HEK293 (cell line): ENCODE data around the gene PACS2.
A peak's percentile ranks its signal among the peaks of the same experiment; 100 is the strongest.

Experiments used
- HIC1 ChIP-seq: fragments of 450-650 bp; formaldehyde crosslinking; IDR thresholded peaks from 2 replicates; pipeline ENCODE4 v1.5.1; 2016; ENCODE audit warnings: missing biosample characterization, missing genetic modification characterization
- PRDM10 ChIP-seq: fragments of 450-650 bp; formaldehyde crosslinking; IDR thresholded peaks from 2 replicates; pipeline ENCODE4 v1.5.1; 2016; ENCODE audit warnings: missing biosample characterization, missing genetic modification characterization
- PRDM4 ChIP-seq: fragments of 450-650 bp; formaldehyde crosslinking; IDR thresholded peaks from 2 replicates; pipeline ENCODE4 v1.5.1; 2017; ENCODE audit warnings: missing biosample characterization, missing genetic modification characterization
- REPIN1 ChIP-seq: fragments of 450-650 bp; formaldehyde crosslinking; IDR thresholded peaks from 2 replicates; pipeline ENCODE4 v1.5.1; 2017; ENCODE audit warnings: missing biosample characterization, missing genetic modification characterization, low read depth
- SP2 ChIP-seq: fragments of 450-650 bp; formaldehyde crosslinking; IDR thresholded peaks from 2 replicates; pipeline ENCODE4 v1.5.1; 2016; ENCODE audit warnings: missing biosample characterization, missing genetic modification characterization
- YY1 ChIP-seq: fragments of 450-650 bp; formaldehyde crosslinking; IDR thresholded peaks from 2 replicates; pipeline ENCODE4 v1.5.1; 2018; ENCODE audit warnings: missing biosample characterization, missing genetic modification characterization
- ZIC2 ChIP-seq: fragments of 450-650 bp; formaldehyde crosslinking; IDR thresholded peaks from 2 replicates; pipeline ENCODE4 v1.5.1; 2016; ENCODE audit warnings: missing biosample characterization, missing genetic modification characterization
- ZNF202 ChIP-seq: fragments of 450-650 bp; formaldehyde crosslinking; IDR thresholded peaks from 2 replicates; pipeline ENCODE4 v1.5.1; 2016; ENCODE audit warnings: missing biosample characterization, missing genetic modification characterization, borderline replicate concordance
- ZNF221 ChIP-seq: fragments of 450-650 bp; formaldehyde crosslinking; IDR thresholded peaks from 2 replicates; pipeline ENCODE4 v1.5.1; 2017; ENCODE audit warnings: missing biosample characterization, missing genetic modification characterization, borderline replicate concordance
- ZNF26 ChIP-seq: fragments of 450-650 bp; formaldehyde crosslinking; IDR thresholded peaks from 2 replicates; pipeline ENCODE4 v1.5.1; 2016; ENCODE audit warnings: missing biosample characterization, missing genetic modification characterization
- ZNF280C ChIP-seq: fragments of 450-650 bp; formaldehyde crosslinking; IDR thresholded peaks from 2 replicates; pipeline ENCODE4 v1.5.1; 2016; ENCODE audit warnings: missing biosample characterization, missing genetic modification characterization
- ZNF37A ChIP-seq: fragments of 450-650 bp; IDR thresholded peaks from 2 replicates; pipeline ENCODE4 v1.5.1; 2018; ENCODE audit warnings: missing biosample characterization, missing genetic modification characterization
- ZNF518A ChIP-seq: fragments of 450-650 bp; formaldehyde crosslinking; conservative IDR thresholded peaks from 2 replicates; pipeline ENCODE4 v1.5.1; 2016; ENCODE audit warnings: low read depth, missing biosample characterization, missing genetic modification characterization
- ZNF548 ChIP-seq: fragments of 450-650 bp; formaldehyde crosslinking; IDR thresholded peaks from 2 replicates; pipeline ENCODE4 v1.5.1; 2016; ENCODE audit warnings: missing biosample characterization, missing genetic modification characterization
- ZNF624 ChIP-seq: fragments of 450-650 bp; formaldehyde crosslinking; IDR thresholded peaks from 2 replicates; pipeline ENCODE4 v1.5.1; 2017; ENCODE audit warnings: missing biosample characterization, missing genetic modification characterization
- ZNF639 ChIP-seq: fragments of 450-650 bp; formaldehyde crosslinking; IDR thresholded peaks from 2 replicates; pipeline ENCODE4 v1.5.1; 2016; ENCODE audit warnings: missing biosample characterization, missing genetic modification characterization
- ZNF654 ChIP-seq: fragments of 450-650 bp; formaldehyde crosslinking; IDR thresholded peaks from 2 replicates; pipeline ENCODE4 v1.5.1; 2016; ENCODE audit warnings: low read depth, missing biosample characterization, missing genetic modification characterization
- ZNF707 ChIP-seq: fragments of 450-650 bp; formaldehyde crosslinking; IDR thresholded peaks from 2 replicates; pipeline ENCODE4 v1.5.1; 2016; ENCODE audit warnings: missing biosample characterization, missing genetic modification characterization
- ZXDB ChIP-seq: fragments of 450-650 bp; formaldehyde crosslinking; IDR thresholded peaks from 2 replicates; pipeline ENCODE4 v1.5.1; 2016; ENCODE audit warnings: missing biosample characterization, missing genetic modification characterization

Gene PACS2

GRCh38 chr14:105445901-105446845 lies 131.6 kb downstream of the PACS2 start (continued):
- TF ChIP-seq HIC1 (tag by site-specific recombination), result 0 out of 2 replicates have a peak, but pooled peaks have one; percentile 20
- TF ChIP-seq YY1 (tag by site-specific recombination), result no peak
- TF ChIP-seq ZXDB, result no peak
- no peak for TF ChIP-seq ZNF624 (tag by site-specific recombination)
- TF ChIP-seq SP2 (tag by site-specific recombination), result peak; percentile 25; the same call in 1 of the 2 replicates
- TF ChIP-seq ZNF202, result no peak
- TF ChIP-seq ZIC2, result 0 out of 2 replicates have a peak, but pooled peaks have one; percentile 24
- no peak for TF ChIP-seq ZNF37A
- TF ChIP-seq ZNF518A (tag by site-specific recombination), result no peak
- TF ChIP-seq ZNF26 (tag by site-specific recombination), result no peak
- no peak for TF ChIP-seq ZNF639
- no peak for TF ChIP-seq ZNF548 (tag by site-specific recombination)
- no peak for TF ChIP-seq ZNF654
- TF ChIP-seq ZNF707 (tag by site-specific recombination), result no peak
- TF ChIP-seq ZNF280C (tag by site-specific recombination), result no peak
- no peak for TF ChIP-seq REPIN1 (tag by site-specific recombination)
- TF ChIP-seq ZNF221, result no peak
- TF ChIP-seq PRDM4, result no peak
- no peak for TF ChIP-seq PRDM10 (tag by site-specific recombination)
